ENCODE measurements around the gene CDH12.

DNA sequence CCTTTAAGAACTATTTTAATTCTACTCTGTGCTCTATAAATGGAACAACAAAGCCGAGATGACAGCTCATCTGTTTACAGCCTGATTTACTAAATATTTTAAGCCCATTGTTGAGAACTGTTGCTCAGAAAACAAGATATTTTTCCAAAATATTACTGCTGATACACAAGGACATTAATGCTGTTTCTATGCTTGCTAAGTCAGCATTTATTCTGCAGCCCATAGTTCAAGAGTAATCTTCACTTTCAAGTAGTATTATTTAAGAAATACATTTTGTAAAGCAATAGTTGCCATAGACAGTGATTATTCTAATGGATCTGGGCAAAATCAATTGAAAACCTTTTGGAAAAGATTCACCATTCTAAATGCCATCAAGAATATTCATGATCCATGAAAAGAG lies 208.3 kb downstream of the CDH12 start:
- TF ChIP-seq EP300 (IDR thresholded peaks at IDR 0.05), result no peak
- TF ChIP-seq, protein P1, sequence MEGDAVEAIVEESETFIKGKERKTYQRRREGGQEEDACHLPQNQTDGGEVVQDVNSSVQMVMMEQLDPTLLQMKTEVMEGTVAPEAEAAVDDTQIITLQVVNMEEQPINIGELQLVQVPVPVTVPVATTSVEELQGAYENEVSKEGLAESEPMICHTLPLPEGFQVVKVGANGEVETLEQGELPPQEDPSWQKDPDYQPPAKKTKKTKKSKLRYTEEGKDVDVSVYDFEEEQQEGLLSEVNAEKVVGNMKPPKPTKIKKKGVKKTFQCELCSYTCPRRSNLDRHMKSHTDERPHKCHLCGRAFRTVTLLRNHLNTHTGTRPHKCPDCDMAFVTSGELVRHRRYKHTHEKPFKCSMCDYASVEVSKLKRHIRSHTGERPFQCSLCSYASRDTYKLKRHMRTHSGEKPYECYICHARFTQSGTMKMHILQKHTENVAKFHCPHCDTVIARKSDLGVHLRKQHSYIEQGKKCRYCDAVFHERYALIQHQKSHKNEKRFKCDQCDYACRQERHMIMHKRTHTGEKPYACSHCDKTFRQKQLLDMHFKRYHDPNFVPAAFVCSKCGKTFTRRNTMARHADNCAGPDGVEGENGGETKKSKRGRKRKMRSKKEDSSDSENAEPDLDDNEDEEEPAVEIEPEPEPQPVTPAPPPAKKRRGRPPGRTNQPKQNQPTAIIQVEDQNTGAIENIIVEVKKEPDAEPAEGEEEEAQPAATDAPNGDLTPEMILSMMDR (IDR thresholded peaks at IDR 0.05), result no peak
